Measurements from ENCODE around the gene SRRM4. TPM values are rescaled to one million over a fixed set of nuclear protein-coding genes. Genes with fewer than 3 reads are reported as not detected.
"Not testable (repeated sequence)": the region's sequence is repeated elsewhere in the genome, so short reads cannot be mapped to it uniquely, and the experiment has no call there.

Gene SRRM4
- total RNA-seq, 1 donor from 2014 or later, result 0.19 TPM

DNA sequence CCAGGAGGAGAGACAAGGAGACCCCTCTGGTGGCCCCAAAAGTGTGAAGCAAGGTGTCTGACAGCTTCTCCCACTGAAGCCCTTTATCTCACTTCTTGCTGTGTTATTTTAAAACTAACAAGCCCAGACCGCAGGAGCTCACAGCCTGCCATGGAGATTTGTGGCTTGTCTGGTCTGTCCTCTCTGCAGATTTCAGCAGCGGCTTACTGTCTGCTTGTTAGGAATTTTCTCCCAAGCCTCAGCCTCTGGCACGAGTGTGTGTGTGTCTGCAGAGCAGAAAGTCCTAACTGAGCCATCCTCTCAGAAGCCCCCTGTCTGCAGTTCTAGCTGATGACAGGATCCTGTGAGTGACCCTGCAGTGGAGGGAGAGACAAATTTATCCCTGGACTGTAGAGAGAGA is 109.5 kb downstream of the SRRM4 start:
- Histone ChIP-seq H3K36me3 (no peaks in the 10 kb centered on the region), H3K4me3 (no peak overlapping the region), H3K9me3 (replicated peaks) (no peaks in the 10 kb centered on the region), H3K27ac (replicated peaks) (no peak overlapping the region), H3K27me3 (ENCODE audit: low read depth) (peaks cover 50% of the 10 kb centered on the region), H3K4me1 (peaks cover 6% of the 10 kb centered on the region)
- TF ChIP-seq, protein P1, sequence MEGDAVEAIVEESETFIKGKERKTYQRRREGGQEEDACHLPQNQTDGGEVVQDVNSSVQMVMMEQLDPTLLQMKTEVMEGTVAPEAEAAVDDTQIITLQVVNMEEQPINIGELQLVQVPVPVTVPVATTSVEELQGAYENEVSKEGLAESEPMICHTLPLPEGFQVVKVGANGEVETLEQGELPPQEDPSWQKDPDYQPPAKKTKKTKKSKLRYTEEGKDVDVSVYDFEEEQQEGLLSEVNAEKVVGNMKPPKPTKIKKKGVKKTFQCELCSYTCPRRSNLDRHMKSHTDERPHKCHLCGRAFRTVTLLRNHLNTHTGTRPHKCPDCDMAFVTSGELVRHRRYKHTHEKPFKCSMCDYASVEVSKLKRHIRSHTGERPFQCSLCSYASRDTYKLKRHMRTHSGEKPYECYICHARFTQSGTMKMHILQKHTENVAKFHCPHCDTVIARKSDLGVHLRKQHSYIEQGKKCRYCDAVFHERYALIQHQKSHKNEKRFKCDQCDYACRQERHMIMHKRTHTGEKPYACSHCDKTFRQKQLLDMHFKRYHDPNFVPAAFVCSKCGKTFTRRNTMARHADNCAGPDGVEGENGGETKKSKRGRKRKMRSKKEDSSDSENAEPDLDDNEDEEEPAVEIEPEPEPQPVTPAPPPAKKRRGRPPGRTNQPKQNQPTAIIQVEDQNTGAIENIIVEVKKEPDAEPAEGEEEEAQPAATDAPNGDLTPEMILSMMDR (IDR thresholded peaks at IDR 0.05; ENCODE audit: borderline replicate concordance), result no peak
- no peak for DNase-seq
- intact Hi-C loops (cut with micrococcal nuclease), result no loop called here

DNA sequence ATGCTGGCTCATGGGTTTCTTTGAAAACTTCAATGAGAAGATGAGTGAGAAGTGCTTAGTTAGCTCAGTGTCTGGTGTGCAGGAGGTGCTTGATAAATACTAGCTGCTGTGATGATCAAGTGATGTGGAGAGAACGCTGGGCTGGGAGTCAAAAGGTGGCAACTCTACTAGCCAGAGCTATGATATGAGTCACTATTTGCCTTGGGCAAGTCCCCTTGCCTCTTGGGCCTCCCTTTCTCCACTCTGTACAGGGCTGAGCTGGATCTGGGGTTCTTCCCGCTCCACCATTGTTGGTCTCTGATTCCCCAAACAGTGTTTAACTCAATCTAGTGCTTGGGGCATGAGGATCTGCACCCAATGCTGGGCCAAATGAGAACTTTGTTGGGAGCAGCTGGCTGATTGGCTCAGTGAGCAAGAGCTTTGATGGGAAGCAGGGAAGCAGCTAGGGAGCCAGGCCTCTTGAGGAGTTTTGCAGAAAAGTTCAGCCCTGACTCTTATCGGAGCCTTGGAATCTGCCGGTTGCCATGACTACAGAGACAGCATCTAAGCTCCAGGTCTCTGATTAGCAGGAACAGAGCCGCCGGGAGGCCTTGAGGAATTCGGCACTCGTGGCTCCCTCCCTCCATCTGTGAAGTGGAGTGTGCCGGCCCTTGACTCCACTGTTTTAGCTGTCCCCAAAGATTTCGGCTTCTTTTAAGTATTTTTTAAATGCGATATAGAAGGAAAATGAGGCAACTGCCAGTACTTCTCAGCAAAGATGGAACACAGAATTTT is 115.3 kb downstream of the SRRM4 start:
- DNase-seq, result no peak
- Histone ChIP-seq H3K36me3 (no peaks in the 10 kb centered on the region), H3K9me3 (replicated peaks) (peaks cover 23% of the 10 kb centered on the region), H3K27me3 (ENCODE audit: low read depth) (peaks cover 57% of the 10 kb centered on the region), H3K4me3 (no peak overlapping the region), H3K4me1 (no peaks in the 10 kb centered on the region), H3K27ac (replicated peaks) (no peak overlapping the region)
- intact Hi-C loops (cut with micrococcal nuclease), result no loop called here
- TF ChIP-seq, protein P1 (IDR thresholded peaks at IDR 0.05; ENCODE audit: borderline replicate concordance), result no peak

DNA sequence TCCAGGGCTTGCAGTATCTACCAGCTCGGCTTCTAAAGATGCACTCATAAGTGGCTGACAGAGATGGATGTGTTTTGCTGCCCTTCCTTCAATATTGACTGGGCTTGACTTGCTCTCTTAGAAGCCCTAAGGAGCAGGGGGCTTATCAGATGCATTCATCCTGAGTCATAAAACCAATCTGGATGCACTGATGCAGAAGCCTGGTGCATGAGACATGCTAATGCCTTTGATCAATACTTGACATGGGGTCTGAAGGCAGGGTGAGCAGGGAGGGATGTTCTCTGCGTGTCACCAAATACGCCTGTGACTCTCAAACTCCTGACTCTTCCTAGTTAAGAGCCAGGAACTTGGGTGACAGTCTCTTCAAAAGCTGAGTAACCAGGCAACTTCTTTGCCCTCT is 119.6 kb downstream of the SRRM4 start:
- peaks cover 33% of the 10 kb centered on the region for H3K27me3 ChIP-seq (ENCODE audit: low read depth)
- intact Hi-C loops (cut with micrococcal nuclease), result no loop called here

DNA sequence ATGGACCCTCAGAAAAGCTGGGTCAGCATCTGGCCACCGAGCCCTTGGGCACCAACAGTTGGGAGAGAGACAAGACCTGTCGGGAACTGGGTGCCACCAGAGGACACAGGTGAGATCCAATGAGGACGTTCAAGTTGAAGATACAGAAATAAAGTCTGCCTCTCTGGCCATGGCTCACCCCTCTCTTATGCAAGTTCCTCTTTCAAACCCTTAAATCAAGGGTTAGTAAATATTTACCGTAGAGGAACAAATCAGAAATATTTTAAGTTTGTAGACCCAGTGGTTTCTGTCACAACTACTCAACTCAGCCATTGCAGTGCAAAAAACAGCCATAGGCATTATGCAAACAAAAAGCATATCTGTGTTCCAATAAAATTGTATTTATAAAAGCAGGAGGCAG is 120.9 kb downstream of the SRRM4 start:
- no peaks in the 10 kb centered on the region for H3K36me3 ChIP-seq
- DNase-seq, result no peak
- intact Hi-C loops (cut with micrococcal nuclease), result no loop called here
- no peak overlapping the region for H3K4me3 ChIP-seq
- H3K4me1 ChIP-seq, result no peaks in the 10 kb centered on the region
- peaks cover 21% of the 10 kb centered on the region for H3K27me3 ChIP-seq (ENCODE audit: low read depth)
- TF ChIP-seq, protein P1 (IDR thresholded peaks at IDR 0.05; ENCODE audit: borderline replicate concordance), result no peak
- no peak overlapping the region for H3K27ac ChIP-seq (replicated peaks)
- H3K9me3 ChIP-seq (replicated peaks), result peaks cover 27% of the 10 kb centered on the region

More for the DNA sequence above, 119.6 kb downstream of the SRRM4 start:
- H3K4me3 ChIP-seq, result no peak overlapping the region
- TF ChIP-seq, protein P1 (IDR thresholded peaks at IDR 0.05; ENCODE audit: borderline replicate concordance), result no peak
- H3K36me3 ChIP-seq, result no peaks in the 10 kb centered on the region
- peaks cover 25% of the 10 kb centered on the region for H3K9me3 ChIP-seq (replicated peaks)
- DNase-seq, result no peak
- no peak overlapping the region for H3K27ac ChIP-seq (replicated peaks)
- no peaks in the 10 kb centered on the region for H3K4me1 ChIP-seq

DNA sequence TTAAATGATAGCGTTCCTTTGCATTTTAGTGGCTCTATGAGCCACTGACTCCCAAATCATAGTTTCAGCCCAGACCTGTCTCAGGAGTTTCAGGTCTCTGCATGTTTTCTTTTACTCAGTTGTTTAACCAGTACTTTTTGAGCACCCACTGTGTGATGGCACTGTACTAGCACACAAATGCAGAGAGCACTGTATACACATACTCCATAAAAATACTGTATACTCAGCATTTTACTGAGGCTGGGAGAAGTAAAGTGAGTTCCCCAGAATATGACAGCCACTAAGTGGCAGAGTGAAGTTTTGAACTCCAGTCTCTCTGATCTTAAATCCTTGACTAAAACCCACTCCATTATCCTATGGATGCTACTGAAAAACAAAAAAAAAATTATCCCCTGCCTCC is 121.4 kb downstream of the SRRM4 start:
- Histone ChIP-seq H3K4me3 (no peak overlapping the region), H3K4me1 (no peaks in the 10 kb centered on the region), H3K27me3 (ENCODE audit: low read depth) (peaks cover 17% of the 10 kb centered on the region), H3K36me3 (no peaks in the 10 kb centered on the region), H3K9me3 (replicated peaks) (peaks cover 26% of the 10 kb centered on the region), H3K27ac (replicated peaks) (no peak overlapping the region)
- intact Hi-C loops (cut with micrococcal nuclease), result no loop called here
- no peak for DNase-seq
- TF ChIP-seq, protein P1 (IDR thresholded peaks at IDR 0.05; ENCODE audit: borderline replicate concordance), result no peak

DNA sequence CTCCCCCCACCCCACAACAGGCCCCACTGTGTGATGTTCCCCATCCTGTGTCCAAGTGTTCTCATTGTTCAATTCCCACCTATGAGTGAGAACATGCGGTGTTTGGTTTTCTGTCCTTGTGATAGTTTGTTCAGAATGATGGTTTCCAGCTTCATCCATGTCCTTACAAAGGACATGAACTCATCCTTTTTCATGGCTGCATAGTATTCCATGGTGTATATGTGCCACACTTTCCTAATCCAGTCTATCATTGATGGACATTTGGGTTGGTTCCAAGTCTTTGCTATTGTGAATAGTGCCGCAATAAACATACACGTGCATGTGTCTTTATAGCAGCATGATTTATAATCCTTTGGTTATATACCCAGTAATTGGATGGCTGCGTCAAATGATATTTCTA is 123.6 kb downstream of the SRRM4 start:
- H3K36me3 ChIP-seq; intact Hi-C loops (cut with micrococcal nuclease); H3K9me3 ChIP-seq (replicated peaks); DNase-seq; H3K4me1 ChIP-seq; H3K27ac ChIP-seq (replicated peaks); H3K4me3 ChIP-seq; H3K27me3 ChIP-seq (ENCODE audit: low read depth): not testable (repeated sequence)
